Ascending aorta (tissue), 2 donors: ENCODE data around the gene HSFX1. TPM values are rescaled to one million over a fixed set of nuclear protein-coding genes. Genes with fewer than 3 reads are reported as not detected.
"Not testable (repeated sequence)": the region's sequence is repeated elsewhere in the genome, so short reads cannot be mapped to it uniquely, and the experiment has no call there.

Experiments
- DNase-seq, 2 donors: peaks; one replicate each; pipeline ENCODE4 v3.0.0-alpha.2; 2019; ENCODE audit warnings: low spot score in 2 of 2
- H3K27ac ChIP-seq, 2 donors: fragments of 200-600 bp; sonication (generic); one replicate each; pipeline ENCODE4 v1.5.1; 2016 to 2017; ENCODE audit warnings: mild to moderate bottlenecking in 1 of 2
- H3K27me3 ChIP-seq: fragments of 200-600 bp; sonication (generic); one replicate; pipeline ENCODE4 v1.5.1; 2017
- H3K36me3 ChIP-seq, 2 donors: fragments of 200-600 bp; sonication (generic); one replicate each; pipeline ENCODE4 v1.5.1; 2016
- H3K4me1 ChIP-seq, 2 donors: fragments of 200-600 bp; sonication (generic); one replicate each; pipeline ENCODE4 v1.5.1; 2016 to 2017; ENCODE audit warnings: mild to moderate bottlenecking in 1 of 2
- H3K4me3 ChIP-seq, 2 donors: fragments of 200-600 bp; sonication (generic); one replicate each; pipeline ENCODE4 v1.5.1; 2016 to 2017; ENCODE audit warnings: mild to moderate bottlenecking in 1 of 2
- H3K9me3 ChIP-seq, 2 donors: fragments of 200-600 bp; sonication (generic); one replicate each; pipeline ENCODE4 v1.5.1; 2016
- CTCF ChIP-seq, 3 experiments: fragments of 200-600 bp in 2 of 3; fragments of 450-650 bp in 1 of 3; sonication (generic) in 2 of 3; IDR thresholded peaks; one replicate each; pipeline ENCODE4 v1.5.1; 2016 to 2019; ENCODE audit warnings: antibody characterized with exemption in 3 of 3, mild to moderate bottlenecking in 1 of 3, moderate library complexity in 1 of 3
- intact Hi-C: fragments of 100-400 bp; cut with DNase I; formaldehyde crosslinking; loops from one replicate; pipeline ENCODE4 v1.15.1; 2023
- total RNA-seq: library from RNA; depleted of rRNA; stranded (reverse); fragments of >200 nt; gene quantifications from one replicate; pipeline ENCODE4 v1.1.0, GENCODE V29; 2016

Gene HSFX1
- total RNA-seq, 1 donor from 2014 or later, result 21.7 TPM

GRCh38 chrX:149760965-149761364, 12.9 kb upstream of the HSFX1 start:
- no peak overlapping the region for H3K4me3 ChIP-seq
- no peaks in the 10 kb centered on the region for H3K27me3 ChIP-seq
- intact Hi-C loops, result no loop called here
- no peaks in the 10 kb centered on the region for H3K4me1 ChIP-seq
- no peaks in the 10 kb centered on the region for H3K9me3 ChIP-seq
- no peak overlapping the region for H3K27ac ChIP-seq
- H3K36me3 ChIP-seq, result no peaks in the 10 kb centered on the region
- TF ChIP-seq CTCF (IDR thresholded peaks at IDR 0.05), result no peak
- peak in 1 of 2 donors; percentile 39 for DNase-seq

- H3K4me1 ChIP-seq, H3K36me3 ChIP-seq, intact Hi-C loops, H3K27me3 ChIP-seq, H3K4me3 ChIP-seq, H3K27ac ChIP-seq, H3K9me3 ChIP-seq: not testable (repeated sequence)
- peak in 1 of 2 donors; percentile 37 for DNase-seq
These were observed 11.8 kb upstream of the HSFX1 start for GRCh38 chrX:149761858-149762674.

- Histone ChIP-seq H3K4me3 (no peak overlapping the region), H3K27ac (no peak overlapping the region), H3K36me3 (no peaks in the 10 kb centered on the region), H3K9me3 (no peaks in the 10 kb centered on the region), H3K4me1 (no peaks in the 10 kb centered on the region), H3K27me3 (no peaks in the 10 kb centered on the region)
- no peak for TF ChIP-seq CTCF (IDR thresholded peaks at IDR 0.05)
- intact Hi-C loops, result no loop called here
- peak in 1 of 2 donors; percentile 34 for DNase-seq
These were observed 10.9 kb upstream of the HSFX1 start for GRCh38 chrX:149762696-149763614.

GRCh38 chrX:149770344-149770743, 3.5 kb upstream of the HSFX1 start:
- H3K4me3 ChIP-seq, H3K27ac ChIP-seq, H3K36me3 ChIP-seq, DNase-seq, H3K9me3 ChIP-seq, H3K27me3 ChIP-seq, intact Hi-C loops, H3K4me1 ChIP-seq: not testable (repeated sequence)

- H3K27me3 ChIP-seq, H3K4me1 ChIP-seq, H3K4me3 ChIP-seq, H3K36me3 ChIP-seq, intact Hi-C loops, H3K9me3 ChIP-seq, H3K27ac ChIP-seq, DNase-seq: not testable (repeated sequence)
These were observed 842 bp upstream of the HSFX1 start for GRCh38 chrX:149773026-149773425.

GRCh38 chrX:149777999-149778398, 4.1 kb downstream of the HSFX1 start:
- DNase-seq, H3K4me1 ChIP-seq, H3K36me3 ChIP-seq, H3K27me3 ChIP-seq, H3K4me3 ChIP-seq, H3K27ac ChIP-seq, intact Hi-C loops, H3K9me3 ChIP-seq: not testable (repeated sequence)

- not testable (repeated sequence) for H3K9me3 ChIP-seq, H3K4me1 ChIP-seq
These were observed 7.9 kb downstream of the HSFX1 start, which contains the start of gene MAGEA9 for GRCh38 chrX:149781727-149782126. Gene MAGEA9 (plus strand): TSS chrX:149781930. CDS start chrX:149786211, 4,281 bp downstream.

GRCh38 chrX:149795531-149795930, 21.7 kb downstream of the HSFX1 start:
- H3K9me3 ChIP-seq, H3K27me3 ChIP-seq, H3K36me3 ChIP-seq, H3K4me3 ChIP-seq, H3K4me1 ChIP-seq, H3K27ac ChIP-seq, DNase-seq, intact Hi-C loops: not testable (repeated sequence)

More at GRCh38 chrX:149781727-149782126, 7.9 kb downstream of the HSFX1 start, which contains the start of gene MAGEA9:
- H3K4me3 ChIP-seq, H3K36me3 ChIP-seq, DNase-seq, H3K27ac ChIP-seq, H3K27me3 ChIP-seq, intact Hi-C loops: not testable (repeated sequence)
